OCI-LY3 (cell line): Measurements from ENCODE around the gene RBMS3.
A peak's percentile ranks its signal among the peaks of the same experiment; 100 is the strongest.
"Not testable (repeated sequence)": the region's sequence is repeated elsewhere in the genome, so short reads cannot be mapped to it uniquely, and the experiment has no call there.

Experiments
- H2AFZ ChIP-seq: fragments of 200-600, 300-600 bp; shearing (Covaris generic); 2 replicates; pipeline ENCODE4 v1.6.0; 2014; ENCODE audit warnings: antibody characterized with exemption, low read depth, low read length
- H3K27ac ChIP-seq: fragments of 200-600, 300-600 bp; sonication (generic); 2 replicates; pipeline ENCODE4 v1.5.1; 2014; ENCODE audit warnings: mild to moderate bottlenecking, low read length, moderate library complexity, mixed read lengths
- H3K27me3 ChIP-seq: fragments of 200-600, 300-600 bp; sonication (generic); 2 replicates; pipeline ENCODE4 v1.6.1; 2014; ENCODE audit warnings: low read depth, low read length, mixed read lengths
- H3K36me3 ChIP-seq: fragments of 200-600, 300-600 bp; sonication (generic); replicated peaks from 2 replicates; pipeline ENCODE3; 2014; ENCODE audit warnings: low read depth, low read length, mixed read lengths
- H3K4me1 ChIP-seq: fragments of 300-600, 200-600 bp; sonication (generic); 2 replicates; pipeline ENCODE4 v1.6.1; 2014; ENCODE audit warnings: low read length, mixed read lengths
- H3K4me2 ChIP-seq: fragments of 200-600, 300-600 bp; sonication (generic); 2 replicates; pipeline ENCODE4 v1.6.1; 2014; ENCODE audit warnings: low read length, mixed read lengths
- H3K4me3 ChIP-seq: fragments of 300-600, 200-600 bp; sonication (generic); 2 replicates; pipeline ENCODE4 v1.5.1; 2014; ENCODE audit warnings: antibody characterized with exemption, mild to moderate bottlenecking, low read length, moderate library complexity
- H3K79me2 ChIP-seq: fragments of 300-600, 200-600 bp; shearing (Covaris generic); 2 replicates; pipeline ENCODE4 v1.6.1; 2014; ENCODE audit warnings: mild to moderate bottlenecking, low read length, mixed read lengths
- H3K9ac ChIP-seq: fragments of 300-600, 200-600 bp; shearing (Covaris generic); 2 replicates; pipeline ENCODE4 v1.6.0; 2014; ENCODE audit warnings: mild to moderate bottlenecking, low read length, moderate library complexity
- H3K9me3 ChIP-seq: fragments of 200-600, 300-600 bp; shearing (Covaris generic); 2 replicates; pipeline ENCODE4 v1.6.1; 2014; ENCODE audit warnings: low read length, mixed read lengths; ENCODE audit not compliant: insufficient read depth
- H4K20me1 ChIP-seq: fragments of 200-600, 300-600 bp; sonication (generic); 2 replicates; pipeline ENCODE4 v1.6.1; 2016; ENCODE audit warnings: low read length, mixed read lengths; ENCODE audit not compliant: insufficient read depth
- EZH2phosphoT487 ChIP-seq: fragments of 200-600 bp; shearing (Covaris generic); IDR thresholded peaks from 2 replicates; pipeline ENCODE4 v1.6.1; 2018; ENCODE audit warnings: antibody characterized with exemption, mixed run types, low read depth
- TF ChIP-seq, protein P1 (sequence below): fragments of 200-600, 300-600 bp; sonication (generic); IDR thresholded peaks from 2 replicates; pipeline ENCODE4 v1.5.1; 2014; ENCODE audit warnings: antibody characterized with exemption, low read length, low read depth

The RBMS3 gene

DNA sequence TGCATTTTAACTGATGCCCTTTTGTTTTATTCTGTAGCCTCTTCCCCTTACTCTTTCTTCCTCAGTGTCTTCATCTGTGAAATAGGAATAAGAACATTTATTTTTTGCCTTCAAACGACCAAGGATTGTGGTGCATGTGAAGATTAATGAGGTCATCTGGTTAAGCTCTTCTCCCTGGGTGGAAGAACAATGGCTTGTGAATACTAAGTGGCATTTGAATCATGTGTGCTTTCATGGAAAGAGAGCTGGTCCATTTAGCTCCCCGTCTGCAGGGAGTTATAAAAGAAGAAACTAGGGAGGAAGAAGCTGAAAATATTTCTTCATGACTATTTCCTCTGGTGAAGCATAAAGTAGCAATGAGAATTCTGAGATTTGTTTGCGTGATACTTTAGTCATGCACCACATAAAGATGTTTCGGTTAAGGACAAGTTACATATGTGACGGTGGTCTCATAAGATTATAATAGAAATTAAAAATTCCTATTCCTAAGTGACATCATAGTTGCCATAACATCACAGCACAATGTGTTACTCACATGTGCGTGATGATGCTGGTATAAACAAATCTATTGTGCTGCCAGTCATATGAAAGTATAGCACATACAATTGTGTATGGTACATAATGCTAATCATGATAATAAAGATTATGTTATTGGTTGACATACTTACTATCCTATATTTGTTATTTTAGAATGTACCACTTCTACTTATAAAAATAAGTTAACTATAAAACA, 374.3 kb downstream of the RBMS3 start:
- Histone ChIP-seq H3K9ac (no peak overlapping the region), H3K27ac (no peak overlapping the region), H3K79me2 (no peaks in the 10 kb centered on the region), H2AFZ (no peak overlapping the region), H3K36me3 (no peaks in the 10 kb centered on the region), H3K27me3 (peaks cover 4% of the 10 kb centered on the region; the same call in 1 of the 2 replicates), H3K9me3 (no peaks in the 10 kb centered on the region), H4K20me1 (no peaks in the 10 kb centered on the region), H3K4me1 (peaks cover 5% of the 10 kb centered on the region), H3K4me3 (no peak overlapping the region), H3K4me2 (no peak overlapping the region)
- TF ChIP-seq, protein P1, sequence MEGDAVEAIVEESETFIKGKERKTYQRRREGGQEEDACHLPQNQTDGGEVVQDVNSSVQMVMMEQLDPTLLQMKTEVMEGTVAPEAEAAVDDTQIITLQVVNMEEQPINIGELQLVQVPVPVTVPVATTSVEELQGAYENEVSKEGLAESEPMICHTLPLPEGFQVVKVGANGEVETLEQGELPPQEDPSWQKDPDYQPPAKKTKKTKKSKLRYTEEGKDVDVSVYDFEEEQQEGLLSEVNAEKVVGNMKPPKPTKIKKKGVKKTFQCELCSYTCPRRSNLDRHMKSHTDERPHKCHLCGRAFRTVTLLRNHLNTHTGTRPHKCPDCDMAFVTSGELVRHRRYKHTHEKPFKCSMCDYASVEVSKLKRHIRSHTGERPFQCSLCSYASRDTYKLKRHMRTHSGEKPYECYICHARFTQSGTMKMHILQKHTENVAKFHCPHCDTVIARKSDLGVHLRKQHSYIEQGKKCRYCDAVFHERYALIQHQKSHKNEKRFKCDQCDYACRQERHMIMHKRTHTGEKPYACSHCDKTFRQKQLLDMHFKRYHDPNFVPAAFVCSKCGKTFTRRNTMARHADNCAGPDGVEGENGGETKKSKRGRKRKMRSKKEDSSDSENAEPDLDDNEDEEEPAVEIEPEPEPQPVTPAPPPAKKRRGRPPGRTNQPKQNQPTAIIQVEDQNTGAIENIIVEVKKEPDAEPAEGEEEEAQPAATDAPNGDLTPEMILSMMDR: no peak
- no peak for TF ChIP-seq EZH2phosphoT487

GRCh38 chr3:29665688-29666087, 384.8 kb downstream of the RBMS3 start:
- Histone ChIP-seq H3K79me2 (no peaks in the 10 kb centered on the region), H3K4me1 (peaks cover 19% of the 10 kb centered on the region), H3K9ac (no peak overlapping the region), H3K4me3 (no peak overlapping the region), H3K27me3 (no peaks in the 10 kb centered on the region), H4K20me1 (no peaks in the 10 kb centered on the region), H3K4me2 (no peak overlapping the region), H3K36me3 (no peaks in the 10 kb centered on the region), H3K27ac (no peak overlapping the region), H2AFZ (no peak overlapping the region), H3K9me3 (no peaks in the 10 kb centered on the region)
- no peak for TF ChIP-seq EZH2phosphoT487
- TF ChIP-seq, protein P1: no peak

- TF ChIP-seq, protein P1: no peak
- no peak for TF ChIP-seq EZH2phosphoT487
- H3K4me2 ChIP-seq: no peak overlapping the region
- no peak overlapping the region for H3K9ac ChIP-seq
- H3K4me3 ChIP-seq: no peak overlapping the region
- H2AFZ ChIP-seq: peak overlapping the region; percentile 18; the same call in 1 of the 2 replicates
- no peaks in the 10 kb centered on the region for H3K79me2 ChIP-seq
- peaks cover 19% of the 10 kb centered on the region for H3K4me1 ChIP-seq
- no peaks in the 10 kb centered on the region for H3K36me3 ChIP-seq
- H3K9me3 ChIP-seq: no peaks in the 10 kb centered on the region
- no peaks in the 10 kb centered on the region for H3K27me3 ChIP-seq
- H3K27ac ChIP-seq: no peak overlapping the region
- H4K20me1 ChIP-seq: no peaks in the 10 kb centered on the region
These were observed 387.4 kb downstream of the RBMS3 start for GRCh38 chr3:29668233-29668632.

GRCh38 chr3:29668728-29669127, 387.9 kb downstream of the RBMS3 start:
- Histone ChIP-seq H3K4me1 (peaks cover 19% of the 10 kb centered on the region), H3K9me3 (no peaks in the 10 kb centered on the region), H3K9ac (no peak overlapping the region), H3K36me3 (no peaks in the 10 kb centered on the region), H3K79me2 (no peaks in the 10 kb centered on the region), H4K20me1 (no peaks in the 10 kb centered on the region), H2AFZ (no peak overlapping the region), H3K27me3 (no peaks in the 10 kb centered on the region), H3K4me3 (no peak overlapping the region), H3K27ac (no peak overlapping the region), H3K4me2 (no peak overlapping the region)
- TF ChIP-seq, protein P1: peak; percentile 65
- TF ChIP-seq EZH2phosphoT487: no peak

DNA sequence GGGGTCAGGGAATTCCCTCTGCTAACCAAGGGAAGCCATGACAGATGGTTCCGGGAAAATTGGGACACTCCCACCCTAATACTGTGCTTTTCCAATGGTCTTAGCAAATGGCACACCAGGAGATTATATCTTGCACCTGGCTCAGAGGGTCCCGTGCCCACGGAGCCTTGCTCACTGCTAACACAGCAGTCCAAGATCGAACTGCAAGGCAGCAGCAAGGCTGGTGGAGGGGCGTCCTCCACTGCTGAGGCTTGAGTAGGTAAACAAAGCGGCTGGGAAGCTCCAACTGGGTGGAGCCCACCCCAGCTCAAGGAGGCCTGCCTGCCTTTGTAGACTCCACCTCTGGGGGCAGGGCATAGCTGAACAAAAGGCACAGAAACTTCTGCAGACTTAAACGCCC, 389.6 kb downstream of the RBMS3 start:
- H4K20me1 ChIP-seq, H3K27ac ChIP-seq, H3K4me2 ChIP-seq, H3K36me3 ChIP-seq, H3K27me3 ChIP-seq, H2AFZ ChIP-seq, H3K9me3 ChIP-seq, H3K79me2 ChIP-seq, H3K9ac ChIP-seq, H3K4me3 ChIP-seq: not testable (repeated sequence)
- H3K4me1 ChIP-seq: peaks cover 19% of the 10 kb centered on the region
